Measurements from ENCODE around the gene ZC3H6. TPM values are rescaled to one million over a fixed set of nuclear protein-coding genes. Genes with fewer than 3 reads are reported as not detected.
A peak's percentile ranks its signal among the peaks of the same experiment; 100 is the strongest.

The ZC3H6 gene
- total and polyA plus RNA-seq, 2 of the 13 experiments (the other 11 are each of a cell fraction or from before 2014, with no cell fraction given): 0.71 to 0.93 TPM

DNA sequence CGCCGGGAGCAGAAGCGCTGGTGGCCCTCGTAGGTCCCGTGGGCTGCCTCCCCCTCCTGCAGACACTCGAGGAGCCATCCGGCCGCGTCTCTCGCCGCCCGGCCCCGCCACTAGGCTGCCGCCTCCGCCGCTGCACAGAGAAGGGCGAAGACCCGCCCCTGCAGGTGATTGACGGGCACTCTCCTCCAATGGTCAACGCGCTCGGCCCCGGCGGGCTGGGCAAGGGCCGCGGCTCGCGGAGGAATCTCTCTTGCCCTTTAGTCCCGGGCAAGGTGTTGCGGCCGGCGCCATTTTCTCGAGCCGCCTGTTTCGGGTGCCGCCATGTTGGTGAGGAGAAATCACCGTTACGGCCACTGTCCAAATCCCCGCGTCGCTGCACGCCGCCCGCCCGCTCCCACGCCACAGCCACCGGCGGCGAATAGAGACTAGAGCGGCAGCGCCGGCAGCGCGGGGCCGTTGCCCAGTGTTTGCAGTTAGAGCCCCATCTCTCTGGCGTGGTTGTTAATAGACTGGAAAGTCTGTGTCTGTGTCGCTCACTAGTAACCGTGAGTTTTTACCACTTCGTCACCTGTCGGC is at the start of gene ZC3H6 (continued):
- TF ChIP-seq, protein P1, sequence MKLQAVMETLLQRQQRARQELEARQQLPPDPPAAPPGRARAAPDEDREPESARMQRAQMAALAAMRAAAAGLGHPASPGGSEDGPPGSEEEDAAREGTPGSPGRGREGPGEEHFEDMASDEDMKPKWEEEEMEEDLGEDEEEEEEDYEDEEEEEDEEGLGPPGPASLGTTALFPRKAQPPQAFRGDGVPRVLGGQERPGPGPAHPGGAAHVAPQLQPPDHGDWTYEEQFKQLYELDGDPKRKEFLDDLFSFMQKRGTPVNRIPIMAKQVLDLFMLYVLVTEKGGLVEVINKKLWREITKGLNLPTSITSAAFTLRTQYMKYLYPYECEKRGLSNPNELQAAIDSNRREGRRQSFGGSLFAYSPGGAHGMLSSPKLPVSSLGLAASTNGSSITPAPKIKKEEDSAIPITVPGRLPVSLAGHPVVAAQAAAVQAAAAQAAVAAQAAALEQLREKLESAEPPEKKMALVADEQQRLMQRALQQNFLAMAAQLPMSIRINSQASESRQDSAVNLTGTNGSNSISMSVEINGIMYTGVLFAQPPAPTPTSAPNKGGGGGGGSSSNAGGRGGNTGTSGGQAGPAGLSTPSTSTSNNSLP (IDR thresholded peaks at IDR 0.05; ENCODE audit: low read depth, low read length): no peak
- TF ChIP-seq NPAS2 (CRISPR knock-in tag; IDR thresholded peaks at IDR 0.05; ENCODE audit: borderline replicate concordance) (no peak), HDAC2 (CRISPR knock-in tag; IDR thresholded peaks at IDR 0.05) (peak; percentile 84), FOXO1 (CRISPR knock-in tag; IDR thresholded peaks at IDR 0.05) (peak; percentile 87), RAD21 (CRISPR knock-in tag; IDR thresholded peaks at IDR 0.05) (peak; percentile 77), TOE1 (CRISPR knock-in tag; IDR thresholded peaks at IDR 0.05) (peak; percentile 88; the same call in 1 of the 2 replicates), KDM5A (IDR thresholded peaks at IDR 0.05; ENCODE audit: borderline replicate concordance, low read length) (peak; percentile 53; the same call in 1 of the 2 replicates), ZNF713 (CRISPR knock-in tag; IDR thresholded peaks at IDR 0.05) (peak; percentile 97), EHMT2 (IDR thresholded peaks at IDR 0.05; ENCODE audit: borderline replicate concordance, low read depth, low read length) (no peak), ZNF775 (CRISPR knock-in tag; IDR thresholded peaks at IDR 0.05; ENCODE audit: borderline replicate concordance) (peak; percentile 87; the same call in 1 of the 2 replicates)
- TF ChIP-seq, protein P2, sequence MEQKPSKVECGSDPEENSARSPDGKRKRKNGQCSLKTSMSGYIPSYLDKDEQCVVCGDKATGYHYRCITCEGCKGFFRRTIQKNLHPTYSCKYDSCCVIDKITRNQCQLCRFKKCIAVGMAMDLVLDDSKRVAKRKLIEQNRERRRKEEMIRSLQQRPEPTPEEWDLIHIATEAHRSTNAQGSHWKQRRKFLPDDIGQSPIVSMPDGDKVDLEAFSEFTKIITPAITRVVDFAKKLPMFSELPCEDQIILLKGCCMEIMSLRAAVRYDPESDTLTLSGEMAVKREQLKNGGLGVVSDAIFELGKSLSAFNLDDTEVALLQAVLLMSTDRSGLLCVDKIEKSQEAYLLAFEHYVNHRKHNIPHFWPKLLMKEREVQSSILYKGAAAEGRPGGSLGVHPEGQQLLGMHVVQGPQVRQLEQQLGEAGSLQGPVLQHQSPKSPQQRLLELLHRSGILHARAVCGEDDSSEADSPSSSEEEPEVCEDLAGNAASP (CRISPR knock-in tag; IDR thresholded peaks at IDR 0.05; ENCODE audit: borderline replicate concordance): peak; percentile 92
- TF ChIP-seq, protein P3, sequence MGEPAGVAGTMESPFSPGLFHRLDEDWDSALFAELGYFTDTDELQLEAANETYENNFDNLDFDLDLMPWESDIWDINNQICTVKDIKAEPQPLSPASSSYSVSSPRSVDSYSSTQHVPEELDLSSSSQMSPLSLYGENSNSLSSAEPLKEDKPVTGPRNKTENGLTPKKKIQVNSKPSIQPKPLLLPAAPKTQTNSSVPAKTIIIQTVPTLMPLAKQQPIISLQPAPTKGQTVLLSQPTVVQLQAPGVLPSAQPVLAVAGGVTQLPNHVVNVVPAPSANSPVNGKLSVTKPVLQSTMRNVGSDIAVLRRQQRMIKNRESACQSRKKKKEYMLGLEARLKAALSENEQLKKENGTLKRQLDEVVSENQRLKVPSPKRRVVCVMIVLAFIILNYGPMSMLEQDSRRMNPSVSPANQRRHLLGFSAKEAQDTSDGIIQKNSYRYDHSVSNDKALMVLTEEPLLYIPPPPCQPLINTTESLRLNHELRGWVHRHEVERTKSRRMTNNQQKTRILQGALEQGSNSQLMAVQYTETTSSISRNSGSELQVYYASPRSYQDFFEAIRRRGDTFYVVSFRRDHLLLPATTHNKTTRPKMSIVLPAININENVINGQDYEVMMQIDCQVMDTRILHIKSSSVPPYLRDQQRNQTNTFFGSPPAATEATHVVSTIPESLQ (CRISPR knock-in tag; conservative IDR thresholded peaks at IDR 0.05): peak; percentile 87; the same call in 1 of the 2 replicates
- TF ChIP-seq, protein P4, sequence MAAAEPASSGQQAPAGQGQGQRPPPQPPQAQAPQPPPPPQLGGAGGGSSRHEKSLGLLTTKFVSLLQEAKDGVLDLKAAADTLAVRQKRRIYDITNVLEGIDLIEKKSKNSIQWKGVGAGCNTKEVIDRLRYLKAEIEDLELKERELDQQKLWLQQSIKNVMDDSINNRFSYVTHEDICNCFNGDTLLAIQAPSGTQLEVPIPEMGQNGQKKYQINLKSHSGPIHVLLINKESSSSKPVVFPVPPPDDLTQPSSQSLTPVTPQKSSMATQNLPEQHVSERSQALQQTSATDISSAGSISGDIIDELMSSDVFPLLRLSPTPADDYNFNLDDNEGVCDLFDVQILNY (CRISPR knock-in tag; conservative IDR thresholded peaks at IDR 0.05): peak; percentile 92
- TF ChIP-seq, protein P5, sequence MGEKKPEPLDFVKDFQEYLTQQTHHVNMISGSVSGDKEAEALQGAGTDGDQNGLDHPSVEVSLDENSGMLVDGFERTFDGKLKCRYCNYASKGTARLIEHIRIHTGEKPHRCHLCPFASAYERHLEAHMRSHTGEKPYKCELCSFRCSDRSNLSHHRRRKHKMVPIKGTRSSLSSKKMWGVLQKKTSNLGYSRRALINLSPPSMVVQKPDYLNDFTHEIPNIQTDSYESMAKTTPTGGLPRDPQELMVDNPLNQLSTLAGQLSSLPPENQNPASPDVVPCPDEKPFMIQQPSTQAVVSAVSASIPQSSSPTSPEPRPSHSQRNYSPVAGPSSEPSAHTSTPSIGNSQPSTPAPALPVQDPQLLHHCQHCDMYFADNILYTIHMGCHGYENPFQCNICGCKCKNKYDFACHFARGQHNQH (CRISPR knock-in tag; IDR thresholded peaks at IDR 0.05): peak; percentile 89
- TF ChIP-seq, protein P6, sequence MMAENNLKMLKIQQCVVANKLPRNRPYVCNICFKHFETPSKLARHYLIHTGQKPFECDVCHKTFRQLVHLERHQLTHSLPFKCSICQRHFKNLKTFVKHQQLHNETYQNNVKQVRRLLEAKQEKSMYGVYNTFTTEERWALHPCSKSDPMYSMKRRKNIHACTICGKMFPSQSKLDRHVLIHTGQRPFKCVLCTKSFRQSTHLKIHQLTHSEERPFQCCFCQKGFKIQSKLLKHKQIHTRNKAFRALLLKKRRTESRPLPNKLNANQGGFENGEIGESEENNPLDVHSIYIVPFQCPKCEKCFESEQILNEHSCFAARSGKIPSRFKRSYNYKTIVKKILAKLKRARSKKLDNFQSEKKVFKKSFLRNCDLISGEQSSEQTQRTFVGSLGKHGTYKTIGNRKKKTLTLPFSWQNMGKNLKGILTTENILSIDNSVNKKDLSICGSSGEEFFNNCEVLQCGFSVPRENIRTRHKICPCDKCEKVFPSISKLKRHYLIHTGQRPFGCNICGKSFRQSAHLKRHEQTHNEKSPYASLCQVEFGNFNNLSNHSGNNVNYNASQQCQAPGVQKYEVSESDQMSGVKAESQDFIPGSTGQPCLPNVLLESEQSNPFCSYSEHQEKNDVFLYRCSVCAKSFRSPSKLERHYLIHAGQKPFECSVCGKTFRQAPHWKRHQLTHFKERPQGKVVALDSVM (CRISPR knock-in tag; IDR thresholded peaks at IDR 0.05): peak; percentile 84
- TF ChIP-seq, protein P7, sequence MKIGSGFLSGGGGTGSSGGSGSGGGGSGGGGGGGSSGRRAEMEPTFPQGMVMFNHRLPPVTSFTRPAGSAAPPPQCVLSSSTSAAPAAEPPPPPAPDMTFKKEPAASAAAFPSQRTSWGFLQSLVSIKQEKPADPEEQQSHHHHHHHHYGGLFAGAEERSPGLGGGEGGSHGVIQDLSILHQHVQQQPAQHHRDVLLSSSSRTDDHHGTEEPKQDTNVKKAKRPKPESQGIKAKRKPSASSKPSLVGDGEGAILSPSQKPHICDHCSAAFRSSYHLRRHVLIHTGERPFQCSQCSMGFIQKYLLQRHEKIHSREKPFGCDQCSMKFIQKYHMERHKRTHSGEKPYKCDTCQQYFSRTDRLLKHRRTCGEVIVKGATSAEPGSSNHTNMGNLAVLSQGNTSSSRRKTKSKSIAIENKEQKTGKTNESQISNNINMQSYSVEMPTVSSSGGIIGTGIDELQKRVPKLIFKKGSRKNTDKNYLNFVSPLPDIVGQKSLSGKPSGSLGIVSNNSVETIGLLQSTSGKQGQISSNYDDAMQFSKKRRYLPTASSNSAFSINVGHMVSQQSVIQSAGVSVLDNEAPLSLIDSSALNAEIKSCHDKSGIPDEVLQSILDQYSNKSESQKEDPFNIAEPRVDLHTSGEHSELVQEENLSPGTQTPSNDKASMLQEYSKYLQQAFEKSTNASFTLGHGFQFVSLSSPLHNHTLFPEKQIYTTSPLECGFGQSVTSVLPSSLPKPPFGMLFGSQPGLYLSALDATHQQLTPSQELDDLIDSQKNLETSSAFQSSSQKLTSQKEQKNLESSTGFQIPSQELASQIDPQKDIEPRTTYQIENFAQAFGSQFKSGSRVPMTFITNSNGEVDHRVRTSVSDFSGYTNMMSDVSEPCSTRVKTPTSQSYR (CRISPR knock-in tag; IDR thresholded peaks at IDR 0.05; ENCODE audit: borderline replicate concordance): peak; percentile 73
